ENCODE measurements around the gene MRTFA.

Gene MRTFA

DNA sequence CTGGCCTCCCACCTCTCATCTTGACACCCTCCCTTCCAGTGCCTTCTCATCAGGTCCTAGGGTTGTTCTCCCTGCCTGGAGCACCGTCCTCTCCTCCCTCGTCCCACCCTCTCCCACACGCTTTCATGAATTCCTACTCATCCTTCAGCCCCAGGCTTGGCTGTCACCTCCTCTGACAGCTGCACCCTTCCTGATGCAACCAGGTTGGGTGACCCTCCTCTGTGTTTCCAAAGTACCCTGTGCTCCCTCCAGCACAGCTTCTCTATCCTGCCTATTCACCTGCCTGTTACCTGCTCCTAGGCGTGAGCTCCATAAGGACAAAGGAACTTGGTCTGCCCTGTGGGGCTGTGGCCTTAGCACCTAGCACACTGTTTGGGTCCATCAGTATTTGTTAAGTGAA, 207.7 kb downstream of the MRTFA start:
- DNase-seq (ENCODE audit: low read depth) = no peak
- TF ChIP-seq, protein P1, sequence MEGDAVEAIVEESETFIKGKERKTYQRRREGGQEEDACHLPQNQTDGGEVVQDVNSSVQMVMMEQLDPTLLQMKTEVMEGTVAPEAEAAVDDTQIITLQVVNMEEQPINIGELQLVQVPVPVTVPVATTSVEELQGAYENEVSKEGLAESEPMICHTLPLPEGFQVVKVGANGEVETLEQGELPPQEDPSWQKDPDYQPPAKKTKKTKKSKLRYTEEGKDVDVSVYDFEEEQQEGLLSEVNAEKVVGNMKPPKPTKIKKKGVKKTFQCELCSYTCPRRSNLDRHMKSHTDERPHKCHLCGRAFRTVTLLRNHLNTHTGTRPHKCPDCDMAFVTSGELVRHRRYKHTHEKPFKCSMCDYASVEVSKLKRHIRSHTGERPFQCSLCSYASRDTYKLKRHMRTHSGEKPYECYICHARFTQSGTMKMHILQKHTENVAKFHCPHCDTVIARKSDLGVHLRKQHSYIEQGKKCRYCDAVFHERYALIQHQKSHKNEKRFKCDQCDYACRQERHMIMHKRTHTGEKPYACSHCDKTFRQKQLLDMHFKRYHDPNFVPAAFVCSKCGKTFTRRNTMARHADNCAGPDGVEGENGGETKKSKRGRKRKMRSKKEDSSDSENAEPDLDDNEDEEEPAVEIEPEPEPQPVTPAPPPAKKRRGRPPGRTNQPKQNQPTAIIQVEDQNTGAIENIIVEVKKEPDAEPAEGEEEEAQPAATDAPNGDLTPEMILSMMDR (IDR thresholded peaks at IDR 0.05; ENCODE audit: low read depth, low read length, missing control alignments) = no peak
- H3K4me3 ChIP-seq (ENCODE audit: low read depth, low read length) = no peak overlapping the region

DNA sequence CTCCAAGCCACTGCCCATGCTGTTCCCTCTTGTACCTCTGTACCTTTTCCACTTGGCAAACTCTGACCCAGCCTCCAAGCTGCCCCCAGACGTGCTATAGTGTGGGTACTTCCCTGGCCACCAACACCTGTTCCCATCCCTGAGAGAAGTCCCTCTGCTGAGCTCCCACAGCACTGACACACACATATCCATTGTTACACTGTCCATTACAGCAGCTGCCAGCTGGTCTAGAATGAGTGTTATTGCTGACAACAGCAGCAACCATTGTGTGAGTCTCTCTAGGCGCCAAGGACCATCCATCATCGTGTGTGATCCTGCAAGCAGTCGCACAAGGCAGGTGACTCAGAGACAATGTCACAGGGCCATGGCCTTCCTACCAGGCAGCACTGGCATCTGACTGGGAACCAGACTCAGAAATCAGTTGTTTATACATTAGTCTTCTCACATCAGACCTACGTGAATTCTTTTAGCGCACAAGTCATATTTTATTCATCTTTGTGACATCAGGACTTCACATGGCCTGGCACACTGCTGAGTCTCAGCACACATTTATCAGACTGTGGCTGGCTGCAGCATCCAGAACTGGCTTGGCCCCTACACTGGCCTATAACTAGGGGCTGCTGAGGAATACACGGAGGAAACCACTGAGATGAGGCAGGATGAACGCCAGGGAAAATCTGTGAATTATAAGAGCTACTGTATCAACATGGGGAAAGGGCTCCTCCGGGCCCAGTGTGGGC, 209.8 kb downstream of the MRTFA start:
- TF ChIP-seq, protein P1 (IDR thresholded peaks at IDR 0.05; ENCODE audit: low read depth, low read length, missing control alignments) = no peak
- DNase-seq (ENCODE audit: low read depth) = no peak

DNA sequence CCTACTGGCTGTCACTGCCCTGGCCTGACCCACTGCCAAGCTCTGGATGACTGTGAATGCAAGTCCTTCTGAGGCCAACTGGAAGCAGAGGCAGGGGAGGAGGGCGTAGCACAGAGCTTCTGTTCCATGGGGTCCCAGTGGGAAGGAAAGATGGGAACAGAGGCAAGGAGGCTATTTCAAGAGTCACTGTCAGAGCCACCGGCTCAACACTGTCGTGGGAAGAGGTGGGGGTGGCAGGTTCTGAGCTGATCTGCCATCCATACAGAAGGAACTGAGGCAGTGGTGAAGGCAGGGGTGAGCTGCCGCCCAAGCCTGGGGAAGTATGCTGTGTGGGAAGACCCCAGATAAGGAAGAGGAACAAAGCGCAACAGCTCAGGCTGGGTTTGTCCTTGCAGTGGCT, 211.4 kb downstream of the MRTFA start:
- DNase-seq (ENCODE audit: low read depth) = no peak
- TF ChIP-seq, protein P1 (IDR thresholded peaks at IDR 0.05; ENCODE audit: low read depth, low read length, missing control alignments) = no peak
- no peak overlapping the region for H3K4me3 ChIP-seq (ENCODE audit: low read depth, low read length)

More for the DNA sequence above, 209.8 kb downstream of the MRTFA start:
- no peak overlapping the region for H3K4me3 ChIP-seq (ENCODE audit: low read depth, low read length)

DNA sequence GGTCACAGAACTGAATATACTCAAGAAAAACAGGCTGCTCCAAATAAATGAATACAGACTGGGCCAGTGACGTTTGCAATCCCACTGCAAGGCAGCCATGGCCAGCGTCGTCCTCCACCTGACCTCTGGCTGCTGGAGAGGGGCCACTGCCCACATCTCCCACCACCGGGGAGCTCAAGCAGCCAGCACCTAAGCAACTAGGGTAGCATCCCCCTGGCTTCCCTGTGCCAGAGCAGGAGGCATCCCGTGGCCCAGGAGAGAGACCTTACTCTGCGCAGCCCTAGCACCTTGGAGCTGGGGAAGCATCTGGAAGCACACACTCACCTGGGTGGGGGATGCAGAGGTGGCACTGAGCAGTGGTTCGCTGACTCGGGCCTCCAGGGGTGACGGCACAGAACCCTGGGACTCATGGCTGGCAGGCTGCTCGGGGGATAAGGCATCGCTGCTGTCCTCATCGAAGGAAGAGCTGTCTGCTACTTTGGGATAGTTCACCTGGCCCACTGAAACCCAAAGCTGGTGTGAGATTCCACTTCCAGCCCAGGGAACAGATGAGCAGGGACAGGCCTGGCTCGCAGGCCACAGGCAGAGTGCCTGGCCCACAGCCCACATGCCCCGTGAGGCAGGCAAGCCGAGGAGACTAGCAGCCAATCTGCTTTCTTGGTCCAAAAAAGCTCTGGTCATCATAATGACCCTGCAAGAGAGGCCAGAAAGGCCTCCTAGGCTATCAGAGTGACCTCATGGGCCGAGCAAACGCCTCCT, 212.5 kb downstream of the MRTFA start:
- H3K4me3 ChIP-seq (ENCODE audit: low read depth, low read length) = no peak overlapping the region
- TF ChIP-seq, protein P1 (IDR thresholded peaks at IDR 0.05; ENCODE audit: low read depth, low read length, missing control alignments) = no peak
- no peak for DNase-seq (ENCODE audit: low read depth)

DNA sequence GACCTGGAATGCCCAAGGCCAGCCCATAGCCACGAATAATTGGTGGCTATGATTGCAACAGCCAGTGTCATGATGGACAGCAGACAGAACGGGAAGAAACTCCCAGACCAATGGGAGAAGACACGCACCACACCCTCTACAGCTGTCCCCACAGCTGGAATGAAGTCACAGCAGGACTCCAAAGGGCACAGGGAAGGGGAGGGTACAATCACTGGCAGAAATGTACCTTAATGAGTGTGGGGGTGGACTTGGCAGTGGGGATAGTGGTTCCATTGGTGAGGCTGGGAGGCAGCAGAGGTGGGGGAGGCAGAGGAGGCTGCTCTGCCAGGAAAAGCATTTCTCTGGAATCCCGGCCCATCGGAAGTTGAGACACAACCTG, 213.2 kb downstream of the MRTFA start:
- no peak for DNase-seq (ENCODE audit: low read depth)
- TF ChIP-seq, protein P1 (IDR thresholded peaks at IDR 0.05; ENCODE audit: low read depth, low read length, missing control alignments) = no peak
- H3K4me3 ChIP-seq (ENCODE audit: low read depth, low read length) = no peak overlapping the region

DNA sequence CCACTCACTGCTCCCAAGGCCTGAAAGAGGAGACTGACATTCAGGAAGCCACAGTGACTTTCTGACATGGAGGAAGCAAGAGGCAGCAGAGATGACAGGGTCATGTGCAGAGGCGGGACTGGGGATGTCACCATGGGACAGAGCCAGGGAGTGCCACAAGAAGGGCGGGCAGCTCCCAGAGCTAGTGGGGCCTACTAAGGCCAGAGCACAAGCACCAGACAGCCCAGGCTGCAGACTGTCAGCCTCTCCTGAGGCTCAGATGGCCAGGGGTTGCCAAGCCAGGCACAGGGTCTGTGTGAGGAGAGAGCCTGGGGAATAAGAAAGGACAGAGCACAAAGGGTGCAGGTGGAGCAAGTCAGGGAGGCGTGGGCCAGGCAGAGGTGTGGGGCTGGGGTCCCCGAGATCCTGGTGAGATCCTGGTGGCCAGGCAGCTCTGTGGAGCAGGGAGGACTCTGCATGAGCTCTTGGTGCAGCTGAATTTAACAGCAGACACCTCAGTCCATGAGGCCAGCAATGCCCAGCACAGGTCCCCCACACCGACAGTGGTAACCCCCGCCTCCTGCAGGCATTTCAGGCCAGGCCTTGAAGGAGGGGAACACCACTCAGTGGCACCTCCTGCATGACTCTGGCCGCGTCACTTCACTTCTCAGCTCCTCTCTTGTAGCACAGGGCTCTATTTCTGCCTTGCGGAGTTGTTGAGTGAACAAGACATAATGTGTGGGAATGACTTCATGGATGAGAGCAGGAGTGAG, 213.8 kb downstream of the MRTFA start:
- no peak for DNase-seq (ENCODE audit: low read depth)
- no peak overlapping the region for H3K4me3 ChIP-seq (ENCODE audit: low read depth, low read length)
- TF ChIP-seq, protein P1 (IDR thresholded peaks at IDR 0.05; ENCODE audit: low read depth, low read length, missing control alignments) = no peak

All from GM12864 (cell line).